ENCODE data around the gene AGBL1.
A peak's percentile ranks its signal among the peaks of the same experiment; 100 is the strongest.

AGBL1 gene

DNA sequence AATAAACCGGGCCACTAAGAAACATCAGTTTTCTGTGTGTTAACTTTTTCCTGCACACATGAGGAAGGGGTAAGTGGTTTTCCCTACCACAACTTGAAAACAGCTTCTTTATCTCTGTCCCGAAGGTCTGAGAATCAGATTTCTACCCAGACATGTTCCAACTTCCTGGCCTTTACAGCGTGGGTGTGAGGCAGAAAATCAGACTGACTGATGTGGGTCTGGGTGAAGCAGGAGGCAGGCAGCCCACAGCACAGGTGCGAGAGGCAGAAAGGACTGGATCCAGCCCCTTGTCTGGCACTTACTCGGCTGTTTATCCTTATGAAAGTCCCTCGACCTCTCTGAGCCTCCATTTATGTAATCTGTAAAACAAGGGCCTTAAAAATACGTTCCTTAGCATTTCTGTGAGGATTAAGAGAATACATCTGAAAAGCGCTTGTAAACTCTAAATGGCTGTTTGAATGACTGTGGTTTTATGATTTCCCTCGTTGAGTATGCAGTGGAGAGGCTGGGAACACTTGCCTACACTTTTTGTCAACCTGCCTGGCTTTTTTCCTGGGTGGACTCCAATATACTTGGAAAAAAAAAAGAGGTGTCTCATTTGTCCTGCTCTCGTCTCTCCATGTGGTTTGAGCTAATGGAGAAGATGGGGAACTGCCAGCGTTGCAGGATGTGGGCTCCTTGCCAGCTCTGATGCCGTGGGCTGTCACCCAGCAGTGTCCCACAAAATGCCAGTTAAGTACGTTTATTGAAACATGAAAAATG, 3.1 kb downstream of the AGBL1 start:
- Histone ChIP-seq H3K4me3 (ENCODE audit: low read depth in 1 of 2, low read length in 2 of 2) (peak overlapping the region in 1 of 2 experiments; percentile 34; a peak in 2 of 4 replicates), H3K4me2 (ENCODE audit: insufficient read depth, low read length) (peak overlapping the region; percentile 56), H3K4me1 (ENCODE audit: insufficient read depth, low read length) (peaks cover 54% of the 10 kb centered on the region), H2AFZ (ENCODE audit: low read depth, low read length) (0 out of 2 replicates have a peak overlapping the region, but pooled peaks have one; percentile 14), H3K9me3 (ENCODE audit: insufficient read depth, low read length, severe bottlenecking) (no peaks in the 10 kb centered on the region), H4K20me1 (ENCODE audit: insufficient read depth, low read length) (no peaks in the 10 kb centered on the region), H3K36me3 (ENCODE audit: insufficient read depth, low read length) (no peaks in the 10 kb centered on the region), H3K27me3 (ENCODE audit: insufficient read depth, low read length, poor library complexity) (no peaks in the 10 kb centered on the region), H3K9ac (ENCODE audit: low read depth, low read length) (peak overlapping the region; percentile 42), H3K27ac (ENCODE audit: low read length) (peak overlapping the region; percentile 87), H3K79me2 (ENCODE audit: insufficient read depth, low read length) (no peaks in the 10 kb centered on the region)
- DNase-seq (peak; percentile 85), ATAC-seq (ENCODE audit: insufficient read depth, low read depth) (peak; percentile 94)
- TF ChIP-seq EZH2 (IDR thresholded peaks at IDR 0.05; ENCODE audit: borderline replicate concordance, low read depth, low read length, severe bottlenecking): no peak

DNA sequence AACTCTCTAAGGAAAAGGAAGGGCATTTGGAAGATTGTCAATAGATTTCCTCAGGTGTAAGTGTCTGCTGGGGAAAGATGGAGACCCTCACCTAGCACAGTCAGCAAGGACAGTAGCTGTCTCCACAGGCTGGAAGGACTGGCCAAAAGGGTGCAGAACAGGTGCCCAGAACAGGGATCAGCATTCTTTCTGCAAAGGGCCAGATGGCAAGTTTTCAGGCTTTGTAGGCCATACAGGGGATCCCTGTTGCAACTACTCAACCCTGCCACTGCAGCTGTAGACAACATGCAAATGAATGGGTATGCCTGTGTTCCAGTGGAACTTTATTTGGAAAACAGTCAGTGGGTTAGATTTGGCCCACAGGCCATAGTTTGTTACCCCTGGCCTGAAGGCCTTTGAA, 8.1 kb downstream of the AGBL1 start:
- no peak overlapping the region for H3K27ac ChIP-seq (ENCODE audit: low read length)
- no peak overlapping the region for H3K4me3 ChIP-seq (ENCODE audit: low read depth in 1 of 2, low read length in 2 of 2)
- H3K36me3 ChIP-seq (ENCODE audit: insufficient read depth, low read length): no peaks in the 10 kb centered on the region
- H3K9me3 ChIP-seq (ENCODE audit: insufficient read depth, low read length, severe bottlenecking): no peaks in the 10 kb centered on the region
- DNase-seq (no peak), ATAC-seq (ENCODE audit: insufficient read depth, low read depth) (no peak)
- no peaks in the 10 kb centered on the region for H3K79me2 ChIP-seq (ENCODE audit: insufficient read depth, low read length)
- H4K20me1 ChIP-seq (ENCODE audit: insufficient read depth, low read length): no peaks in the 10 kb centered on the region
- H3K27me3 ChIP-seq (ENCODE audit: insufficient read depth, low read length, poor library complexity): no peaks in the 10 kb centered on the region
- H3K4me2 ChIP-seq (ENCODE audit: insufficient read depth, low read length): no peak overlapping the region
- H3K4me1 ChIP-seq (ENCODE audit: insufficient read depth, low read length): peaks cover 26% of the 10 kb centered on the region
- H2AFZ ChIP-seq (ENCODE audit: low read depth, low read length): 0 out of 2 replicates have a peak overlapping the region, but pooled peaks have one; percentile 33
- no peak overlapping the region for H3K9ac ChIP-seq (ENCODE audit: low read depth, low read length)
- TF ChIP-seq EZH2 (IDR thresholded peaks at IDR 0.05; ENCODE audit: borderline replicate concordance, low read depth, low read length, severe bottlenecking): no peak
- TF ChIP-seq CTCF (IDR thresholded peaks at IDR 0.05; ENCODE audit: borderline replicate concordance, extremely low read depth, low read length, poor library complexity, severe bottlenecking): no peak

GRCh38 chr15:86089422-86089821, 9.8 kb downstream of the AGBL1 start:
- H3K4me2 ChIP-seq (ENCODE audit: insufficient read depth, low read length): no peak overlapping the region
- no peaks in the 10 kb centered on the region for H3K36me3 ChIP-seq (ENCODE audit: insufficient read depth, low read length)
- no peaks in the 10 kb centered on the region for H3K9me3 ChIP-seq (ENCODE audit: insufficient read depth, low read length, severe bottlenecking)
- ATAC-seq (ENCODE audit: insufficient read depth, low read depth) (no peak), DNase-seq (no peak)
- H3K27me3 ChIP-seq (ENCODE audit: insufficient read depth, low read length, poor library complexity): no peaks in the 10 kb centered on the region
- no peak overlapping the region for H3K27ac ChIP-seq (ENCODE audit: low read length)
- H3K9ac ChIP-seq (ENCODE audit: low read depth, low read length): no peak overlapping the region
- H4K20me1 ChIP-seq (ENCODE audit: insufficient read depth, low read length): no peaks in the 10 kb centered on the region
- no peak overlapping the region for H3K4me3 ChIP-seq (ENCODE audit: low read depth in 1 of 2, low read length in 2 of 2)
- TF ChIP-seq EZH2 (IDR thresholded peaks at IDR 0.05; ENCODE audit: borderline replicate concordance, low read depth, low read length, severe bottlenecking): no peak
- TF ChIP-seq CTCF (IDR thresholded peaks at IDR 0.05; ENCODE audit: borderline replicate concordance, extremely low read depth, low read length, poor library complexity, severe bottlenecking): no peak
- H2AFZ ChIP-seq (ENCODE audit: low read depth, low read length): no peak overlapping the region
- H3K4me1 ChIP-seq (ENCODE audit: insufficient read depth, low read length): peaks cover 10% of the 10 kb centered on the region
- no peaks in the 10 kb centered on the region for H3K79me2 ChIP-seq (ENCODE audit: insufficient read depth, low read length)

DNA sequence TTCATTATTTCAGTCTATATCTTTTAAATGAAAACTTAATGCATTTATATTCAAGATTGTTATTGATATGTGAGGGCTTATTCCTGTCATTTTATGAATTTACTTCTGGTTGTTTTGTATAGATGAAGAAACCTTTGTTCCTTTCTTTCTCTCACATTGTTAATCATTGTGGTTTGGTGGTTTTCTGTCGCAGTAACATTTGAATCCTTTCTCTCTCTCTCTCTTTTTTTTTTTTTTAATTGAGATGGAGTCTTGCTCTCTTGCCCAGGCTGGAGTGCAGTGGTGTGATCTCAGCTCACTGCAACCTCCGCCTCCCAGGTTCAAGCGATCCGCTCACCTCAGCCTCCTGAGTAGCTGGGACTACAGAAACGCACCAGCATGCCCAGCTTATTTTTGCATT, 22.1 kb downstream of the AGBL1 start:
- Histone ChIP-seq H3K4me3 (ENCODE audit: low read depth in 1 of 2, low read length in 2 of 2) (no peak overlapping the region), H3K27ac (ENCODE audit: low read length) (no peak overlapping the region), H4K20me1 (ENCODE audit: insufficient read depth, low read length) (no peaks in the 10 kb centered on the region), H2AFZ (ENCODE audit: low read depth, low read length) (no peak overlapping the region), H3K9me3 (ENCODE audit: insufficient read depth, low read length, severe bottlenecking) (no peaks in the 10 kb centered on the region), H3K79me2 (ENCODE audit: insufficient read depth, low read length) (no peaks in the 10 kb centered on the region), H3K27me3 (ENCODE audit: insufficient read depth, low read length, poor library complexity) (no peaks in the 10 kb centered on the region), H3K9ac (ENCODE audit: low read depth, low read length) (no peak overlapping the region), H3K36me3 (ENCODE audit: insufficient read depth, low read length) (no peaks in the 10 kb centered on the region), H3K4me1 (ENCODE audit: insufficient read depth, low read length) (peaks cover 16% of the 10 kb centered on the region), H3K4me2 (ENCODE audit: insufficient read depth, low read length) (no peak overlapping the region)
- no peak for ATAC-seq (ENCODE audit: insufficient read depth, low read depth)
- no peak for DNase-seq
- TF ChIP-seq EZH2 (IDR thresholded peaks at IDR 0.05; ENCODE audit: borderline replicate concordance, low read depth, low read length, severe bottlenecking) (no peak), CTCF (IDR thresholded peaks at IDR 0.05; ENCODE audit: borderline replicate concordance, extremely low read depth, low read length, poor library complexity, severe bottlenecking) (no peak)

Measured in DND-41 (cell line).